ENCODE results near the gene PLS3. TPM values are rescaled to one million over a fixed set of nuclear protein-coding genes. Genes with fewer than 3 reads are reported as not detected.

Gene PLS3
- total RNA-seq, 1 donor from 2014 or later = 42.7 TPM

- intact Hi-C loops (cut with micrococcal nuclease) = no loop called here
- Histone ChIP-seq H3K4me3 (no peak overlapping the region), H3K4me1 (peaks cover 60% of the 10 kb centered on the region), H3K36me3 (no peaks in the 10 kb centered on the region), H3K27ac (replicated peaks) (peak overlapping the region; percentile 76), H3K27me3 (ENCODE audit: low read depth) (no peaks in the 10 kb centered on the region), H3K9me3 (replicated peaks) (no peaks in the 10 kb centered on the region)
- TF ChIP-seq CTCF (IDR thresholded peaks at IDR 0.05; ENCODE audit: borderline replicate concordance) = no peak
- no peak for DNase-seq
Measured at GRCh38 chrX:115603534-115604074, 42.6 kb downstream of the PLS3 start.

GRCh38 chrX:115606861-115607260, 45.9 kb downstream of the PLS3 start:
- no peak overlapping the region for H3K4me3 ChIP-seq
- no peak for TF ChIP-seq CTCF (IDR thresholded peaks at IDR 0.05; ENCODE audit: borderline replicate concordance)
- intact Hi-C loops (cut with micrococcal nuclease) = no loop called here
- no peaks in the 10 kb centered on the region for H3K9me3 ChIP-seq (replicated peaks)
- H3K4me1 ChIP-seq = peaks cover 35% of the 10 kb centered on the region
- H3K27me3 ChIP-seq (ENCODE audit: low read depth) = no peaks in the 10 kb centered on the region
- DNase-seq = no peak
- peaks cover 12% of the 10 kb centered on the region for H3K36me3 ChIP-seq
- H3K27ac ChIP-seq (replicated peaks) = no peak overlapping the region

GRCh38 chrX:115609621-115610020, 48.6 kb downstream of the PLS3 start:
- H3K4me1 ChIP-seq = peaks cover 30% of the 10 kb centered on the region
- H3K9me3 ChIP-seq (replicated peaks) = no peaks in the 10 kb centered on the region
- intact Hi-C loops (cut with micrococcal nuclease) = no loop called here
- H3K36me3 ChIP-seq = peaks cover 12% of the 10 kb centered on the region
- H3K27ac ChIP-seq (replicated peaks) = peak overlapping the region; percentile 27
- DNase-seq = no peak
- no peak for TF ChIP-seq CTCF (IDR thresholded peaks at IDR 0.05; ENCODE audit: borderline replicate concordance)
- H3K27me3 ChIP-seq (ENCODE audit: low read depth) = no peaks in the 10 kb centered on the region
- H3K4me3 ChIP-seq = no peak overlapping the region

DNA sequence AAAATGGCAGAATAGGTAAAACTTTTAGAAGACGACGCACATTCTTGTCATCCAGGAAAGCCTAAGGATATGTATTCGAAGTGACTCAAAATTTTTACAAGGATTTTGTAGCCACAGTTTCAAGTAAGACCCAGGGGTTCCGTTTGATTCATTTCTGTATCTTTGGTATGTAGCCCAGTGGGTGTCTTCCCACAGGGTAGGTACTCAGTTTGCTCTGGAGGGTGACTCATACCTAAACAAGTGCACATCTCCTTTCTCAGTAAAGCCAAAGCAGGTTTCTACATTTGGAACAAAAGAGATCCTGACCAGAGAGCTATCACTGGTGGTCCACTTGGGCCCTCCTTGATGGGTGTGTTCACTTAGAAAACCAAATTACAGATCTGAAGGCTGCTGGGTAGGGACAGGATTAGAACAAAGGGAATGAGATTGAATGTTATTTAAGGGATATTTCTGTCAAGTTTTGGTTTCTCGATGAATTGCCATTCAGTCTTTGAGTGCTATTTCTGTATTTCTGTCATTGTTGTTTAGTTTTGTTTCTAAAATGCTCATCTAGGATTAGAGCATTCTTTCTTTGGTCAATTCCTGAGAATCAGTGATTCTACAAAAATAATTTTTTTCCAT, 56.1 kb downstream of the PLS3 start:
- Histone ChIP-seq H3K9me3 (replicated peaks) (no peaks in the 10 kb centered on the region), H3K27ac (replicated peaks) (peak overlapping the region; percentile 87), H3K36me3 (no peaks in the 10 kb centered on the region), H3K4me3 (peak overlapping the region; percentile 51), H3K4me1 (peaks cover 72% of the 10 kb centered on the region), H3K27me3 (ENCODE audit: low read depth) (no peaks in the 10 kb centered on the region)
- intact Hi-C loops (cut with micrococcal nuclease) = no loop called here
- DNase-seq = no peak
- TF ChIP-seq CTCF (IDR thresholded peaks at IDR 0.05; ENCODE audit: borderline replicate concordance) = no peak

- peaks cover 9% of the 10 kb centered on the region for H3K36me3 ChIP-seq
- no peak for TF ChIP-seq CTCF (IDR thresholded peaks at IDR 0.05; ENCODE audit: borderline replicate concordance)
- H3K4me1 ChIP-seq = peaks cover 62% of the 10 kb centered on the region
- no peaks in the 10 kb centered on the region for H3K9me3 ChIP-seq (replicated peaks)
- no peak overlapping the region for H3K4me3 ChIP-seq
- no peaks in the 10 kb centered on the region for H3K27me3 ChIP-seq (ENCODE audit: low read depth)
- intact Hi-C loops (cut with micrococcal nuclease) = no loop called here
- H3K27ac ChIP-seq (replicated peaks) = peak overlapping the region; percentile 60
- DNase-seq = no peak
Measured at GRCh38 chrX:115622534-115622933, 61.6 kb downstream of the PLS3 start.
